ENCODE measurements around the gene INPP5E. TPM values are rescaled to one million over a fixed set of nuclear protein-coding genes. Genes with fewer than 3 reads are reported as not detected.

The INPP5E gene
- total and polyA plus RNA-seq, 10 of the 15 experiments (the other 5 are each of a cell fraction or from before 2014, with no cell fraction given), result 0.24 to 16.0 (median 5.3) TPM

DNA sequence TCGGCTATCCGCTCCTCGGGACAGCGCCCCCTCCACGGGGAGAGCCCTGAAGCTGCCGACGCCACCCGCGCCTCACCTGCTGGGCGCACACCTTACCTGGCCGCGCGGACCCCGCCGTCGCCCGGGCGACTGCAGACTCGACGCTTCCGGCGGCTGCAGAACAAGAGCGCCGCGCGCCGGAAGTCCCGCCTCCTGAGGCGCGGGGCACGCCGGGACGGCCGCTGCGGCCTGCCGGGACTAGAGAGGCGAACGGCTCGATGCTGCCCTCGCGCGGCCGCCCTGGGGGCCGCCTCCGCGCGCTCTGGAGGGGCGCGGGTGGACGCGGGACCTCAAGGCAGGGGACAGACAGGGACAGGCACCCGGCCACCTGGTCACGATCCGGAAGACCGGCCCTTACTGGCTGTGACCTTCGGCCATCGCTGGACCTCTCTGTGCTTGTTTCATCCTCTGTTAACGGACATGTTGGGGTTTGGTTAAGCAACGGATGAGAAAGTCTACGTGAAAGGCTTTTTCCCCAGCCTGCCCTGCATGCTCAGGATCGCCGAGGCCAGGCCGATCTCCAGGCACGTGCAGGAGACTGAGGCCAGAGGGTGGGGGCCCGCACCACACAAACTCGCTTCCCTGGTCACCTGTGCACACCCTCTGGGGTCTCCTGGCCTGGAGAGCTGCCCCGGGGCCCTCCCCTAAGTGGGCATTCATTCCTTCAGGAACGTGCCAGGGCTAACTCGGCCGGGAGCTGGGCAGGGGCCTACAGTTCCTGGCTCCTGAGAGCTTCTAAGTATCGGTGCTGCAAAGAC, 39.4 kb downstream of the INPP5E start, which contains the start of gene SNAPC4 (continued):
- TF ChIP-seq, protein P1, sequence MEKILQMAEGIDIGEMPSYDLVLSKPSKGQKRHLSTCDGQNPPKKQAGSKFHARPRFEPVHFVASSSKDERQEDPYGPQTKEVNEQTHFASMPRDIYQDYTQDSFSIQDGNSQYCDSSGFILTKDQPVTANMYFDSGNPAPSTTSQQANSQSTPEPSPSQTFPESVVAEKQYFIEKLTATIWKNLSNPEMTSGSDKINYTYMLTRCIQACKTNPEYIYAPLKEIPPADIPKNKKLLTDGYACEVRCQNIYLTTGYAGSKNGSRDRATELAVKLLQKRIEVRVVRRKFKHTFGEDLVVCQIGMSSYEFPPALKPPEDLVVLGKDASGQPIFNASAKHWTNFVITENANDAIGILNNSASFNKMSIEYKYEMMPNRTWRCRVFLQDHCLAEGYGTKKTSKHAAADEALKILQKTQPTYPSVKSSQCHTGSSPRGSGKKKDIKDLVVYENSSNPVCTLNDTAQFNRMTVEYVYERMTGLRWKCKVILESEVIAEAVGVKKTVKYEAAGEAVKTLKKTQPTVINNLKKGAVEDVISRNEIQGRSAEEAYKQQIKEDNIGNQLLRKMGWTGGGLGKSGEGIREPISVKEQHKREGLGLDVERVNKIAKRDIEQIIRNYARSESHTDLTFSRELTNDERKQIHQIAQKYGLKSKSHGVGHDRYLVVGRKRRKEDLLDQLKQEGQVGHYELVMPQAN (conservative IDR thresholded peaks at IDR 0.05), result 0 out of 2 replicates have a peak, but pooled peaks have one; percentile 0
- TF ChIP-seq, protein P2, sequence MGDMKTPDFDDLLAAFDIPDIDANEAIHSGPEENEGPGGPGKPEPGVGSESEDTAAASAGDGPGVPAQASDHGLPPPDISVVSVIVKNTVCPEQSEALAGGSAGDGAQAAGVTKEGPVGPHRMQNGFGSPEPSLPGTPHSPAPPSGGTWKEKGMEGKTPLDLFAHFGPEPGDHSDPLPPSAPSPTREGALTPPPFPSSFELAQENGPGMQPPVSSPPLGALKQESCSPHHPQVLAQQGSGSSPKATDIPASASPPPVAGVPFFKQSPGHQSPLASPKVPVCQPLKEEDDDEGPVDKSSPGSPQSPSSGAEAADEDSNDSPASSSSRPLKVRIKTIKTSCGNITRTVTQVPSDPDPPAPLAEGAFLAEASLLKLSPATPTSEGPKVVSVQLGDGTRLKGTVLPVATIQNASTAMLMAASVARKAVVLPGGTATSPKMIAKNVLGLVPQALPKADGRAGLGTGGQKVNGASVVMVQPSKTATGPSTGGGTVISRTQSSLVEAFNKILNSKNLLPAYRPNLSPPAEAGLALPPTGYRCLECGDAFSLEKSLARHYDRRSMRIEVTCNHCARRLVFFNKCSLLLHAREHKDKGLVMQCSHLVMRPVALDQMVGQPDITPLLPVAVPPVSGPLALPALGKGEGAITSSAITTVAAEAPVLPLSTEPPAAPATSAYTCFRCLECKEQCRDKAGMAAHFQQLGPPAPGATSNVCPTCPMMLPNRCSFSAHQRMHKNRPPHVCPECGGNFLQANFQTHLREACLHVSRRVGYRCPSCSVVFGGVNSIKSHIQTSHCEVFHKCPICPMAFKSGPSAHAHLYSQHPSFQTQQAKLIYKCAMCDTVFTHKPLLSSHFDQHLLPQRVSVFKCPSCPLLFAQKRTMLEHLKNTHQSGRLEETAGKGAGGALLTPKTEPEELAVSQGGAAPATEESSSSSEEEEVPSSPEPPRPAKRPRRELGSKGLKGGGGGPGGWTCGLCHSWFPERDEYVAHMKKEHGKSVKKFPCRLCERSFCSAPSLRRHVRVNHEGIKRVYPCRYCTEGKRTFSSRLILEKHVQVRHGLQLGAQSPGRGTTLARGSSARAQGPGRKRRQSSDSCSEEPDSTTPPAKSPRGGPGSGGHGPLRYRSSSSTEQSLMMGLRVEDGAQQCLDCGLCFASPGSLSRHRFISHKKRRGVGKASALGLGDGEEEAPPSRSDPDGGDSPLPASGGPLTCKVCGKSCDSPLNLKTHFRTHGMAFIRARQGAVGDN (IDR thresholded peaks at IDR 0.05), result peak; percentile 92
- TF ChIP-seq FOXK2 (IDR thresholded peaks at IDR 0.05) (no peak), WRNIP1 (IDR thresholded peaks at IDR 0.05; ENCODE audit: borderline replicate concordance, low read depth, low read length) (no peak), ZNF24 (IDR thresholded peaks at IDR 0.05) (0 out of 2 replicates have a peak, but pooled peaks have one; percentile 38), ZNF207 (IDR thresholded peaks at IDR 0.05; ENCODE audit: borderline replicate concordance) (peak; percentile 77; the same call in 1 of the 2 replicates), CBFB (IDR thresholded peaks at IDR 0.05; ENCODE audit: low read depth) (no peak), SREBF2 (IDR thresholded peaks at IDR 0.05; ENCODE audit: low read length) (no peak), GATAD2B (conservative IDR thresholded peaks at IDR 0.05; ENCODE audit: low read depth) (peak; percentile 82; the same call in 1 of the 2 replicates), NFXL1 (IDR thresholded peaks at IDR 0.05; ENCODE audit: borderline replicate concordance) (0 out of 2 replicates have a peak, but pooled peaks have one; percentile 16), YY1 (IDR thresholded peaks at IDR 0.05; ENCODE audit: low read depth, low read length) (peak; percentile 83), PML (IDR thresholded peaks at IDR 0.05; ENCODE audit: low read length) (no peak)
- TF ChIP-seq, protein P3, sequence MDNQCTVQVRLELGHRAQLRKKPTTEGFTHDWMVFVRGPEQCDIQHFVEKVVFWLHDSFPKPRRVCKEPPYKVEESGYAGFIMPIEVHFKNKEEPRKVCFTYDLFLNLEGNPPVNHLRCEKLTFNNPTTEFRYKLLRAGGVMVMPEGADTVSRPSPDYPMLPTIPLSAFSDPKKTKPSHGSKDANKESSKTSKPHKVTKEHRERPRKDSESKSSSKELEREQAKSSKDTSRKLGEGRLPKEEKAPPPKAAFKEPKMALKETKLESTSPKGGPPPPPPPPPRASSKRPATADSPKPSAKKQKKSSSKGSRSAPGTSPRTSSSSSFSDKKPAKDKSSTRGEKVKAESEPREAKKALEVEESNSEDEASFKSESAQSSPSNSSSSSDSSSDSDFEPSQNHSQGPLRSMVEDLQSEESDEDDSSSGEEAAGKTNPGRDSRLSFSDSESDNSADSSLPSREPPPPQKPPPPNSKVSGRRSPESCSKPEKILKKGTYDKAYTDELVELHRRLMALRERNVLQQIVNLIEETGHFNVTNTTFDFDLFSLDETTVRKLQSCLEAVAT (IDR thresholded peaks at IDR 0.05), result 0 out of 2 replicates have a peak, but pooled peaks have one; percentile 43

Data from GM12878 (cell line).